Nephron progenitor cell (in vitro differentiated cells): Measurements from ENCODE around the gene SMPD3.
A peak's percentile ranks its signal among the peaks of the same experiment; 100 is the strongest.

ENCODE experiments used
- DNase-seq: peaks from one replicate; pipeline ENCODE4 v3.0.0; 2021
- H3K27ac Mint-ChIP-seq: 2 replicates; pipeline ENCODE4 v1.8.0; 2021; ENCODE audit warnings: mild to moderate bottlenecking, moderate library complexity, mixed read lengths
- H3K27me3 Mint-ChIP-seq: 2 replicates; pipeline ENCODE4 v1.8.0; 2021; ENCODE audit warnings: mild to moderate bottlenecking, low read depth, mixed read lengths; ENCODE audit not compliant: poor library complexity
- H3K36me3 Mint-ChIP-seq: 2 replicates; pipeline ENCODE4 v1.8.0; 2021; ENCODE audit warnings: low read depth, mixed read lengths
- H3K4me1 Mint-ChIP-seq: 2 replicates; pipeline ENCODE4 v1.8.0; 2021; ENCODE audit warnings: mixed read lengths
- H3K4me3 Mint-ChIP-seq: 2 replicates; pipeline ENCODE4 v1.8.0; 2021; ENCODE audit warnings: mild to moderate bottlenecking, moderate library complexity, mixed read lengths
- H3K9me3 Mint-ChIP-seq: 2 replicates; pipeline ENCODE4 v1.8.0; 2021; ENCODE audit warnings: mild to moderate bottlenecking, moderate library complexity, mixed read lengths
- CTCF ChIP-seq: fragments of 200-600 bp; sonication (generic); IDR thresholded peaks from 2 replicates; pipeline ENCODE4 v1.5.0; 2021; ENCODE audit warnings: antibody characterized with exemption

Gene SMPD3

GRCh38 chr16:68491576-68491950 is 43.3 kb upstream of the SMPD3 start:
- Mint-ChIP-seq H3K36me3 (no peaks in the 10 kb centered on the region), H3K27ac (peak overlapping the region; percentile 91), H3K4me1 (peaks cover 57% of the 10 kb centered on the region), H3K27me3 (peaks cover 4% of the 10 kb centered on the region), H3K4me3 (peak overlapping the region; percentile 74), H3K9me3 (peaks cover 10% of the 10 kb centered on the region)
- TF ChIP-seq CTCF = no peak
- no peak for DNase-seq

GRCh38 chr16:68490829-68491575 is 42.7 kb upstream of the SMPD3 start:
- DNase-seq = peak; percentile 22
- Mint-ChIP-seq H3K36me3 (no peaks in the 10 kb centered on the region), H3K4me1 (peaks cover 63% of the 10 kb centered on the region), H3K27me3 (peaks cover 4% of the 10 kb centered on the region), H3K9me3 (peaks cover 10% of the 10 kb centered on the region), H3K27ac (peak overlapping the region; percentile 91), H3K4me3 (peak overlapping the region; percentile 74)
- no peak for TF ChIP-seq CTCF

- peaks cover 67% of the 10 kb centered on the region for H3K4me1 Mint-ChIP-seq
- TF ChIP-seq CTCF = no peak
- peaks cover 4% of the 10 kb centered on the region for H3K27me3 Mint-ChIP-seq
- H3K4me3 Mint-ChIP-seq = no peak overlapping the region
- H3K27ac Mint-ChIP-seq = no peak overlapping the region
- no peaks in the 10 kb centered on the region for H3K36me3 Mint-ChIP-seq
- peaks cover 10% of the 10 kb centered on the region for H3K9me3 Mint-ChIP-seq
- no peak for DNase-seq
Observed at GRCh38 chr16:68490358-68490757, 42.0 kb upstream of the SMPD3 start.

- Mint-ChIP-seq H3K27me3 (no peaks in the 10 kb centered on the region), H3K9me3 (no peaks in the 10 kb centered on the region), H3K4me1 (peaks cover 67% of the 10 kb centered on the region), H3K36me3 (no peaks in the 10 kb centered on the region), H3K27ac (no peak overlapping the region), H3K4me3 (no peak overlapping the region)
- TF ChIP-seq CTCF = no peak
- no peak for DNase-seq
Observed at GRCh38 chr16:68488554-68488953, 40.2 kb upstream of the SMPD3 start.

GRCh38 chr16:68487669-68488068 is 39.4 kb upstream of the SMPD3 start:
- no peak for TF ChIP-seq CTCF
- Mint-ChIP-seq H3K36me3 (no peaks in the 10 kb centered on the region), H3K27me3 (no peaks in the 10 kb centered on the region), H3K27ac (no peak overlapping the region), H3K4me1 (peaks cover 67% of the 10 kb centered on the region), H3K9me3 (peaks cover 5% of the 10 kb centered on the region), H3K4me3 (peak overlapping the region; percentile 2)
- DNase-seq = no peak

GRCh38 chr16:68487203-68487514 is 38.9 kb upstream of the SMPD3 start:
- H3K4me1 Mint-ChIP-seq = peaks cover 62% of the 10 kb centered on the region
- H3K36me3 Mint-ChIP-seq = no peaks in the 10 kb centered on the region
- no peaks in the 10 kb centered on the region for H3K27me3 Mint-ChIP-seq
- no peak for DNase-seq
- peak overlapping the region; percentile 2 for H3K4me3 Mint-ChIP-seq
- peaks cover 5% of the 10 kb centered on the region for H3K9me3 Mint-ChIP-seq
- no peak for TF ChIP-seq CTCF
- peak overlapping the region; percentile 31 for H3K27ac Mint-ChIP-seq
